Ectodermal cell (in vitro differentiated cells): ENCODE results near the gene FILIP1.
A peak's percentile ranks its signal among the peaks of the same experiment; 100 is the strongest.

Experiments used
- H3K27ac ChIP-seq: 2 replicates; pipeline ENCODE4 v1.7.0; 2013; ENCODE audit warnings: mild to moderate bottlenecking, low read depth, low read length; ENCODE audit not compliant: insufficient read depth, poor library complexity, severe bottlenecking
- H3K27me3 ChIP-seq: 2 replicates; pipeline ENCODE4 v1.7.0; 2013; ENCODE audit warnings: mild to moderate bottlenecking, low read length; ENCODE audit not compliant: insufficient read depth, control insufficient read depth, poor library complexity, severe bottlenecking
- H3K36me3 ChIP-seq: one replicate; pipeline ENCODE4 v1.7.0; 2013; ENCODE audit warnings: low read length; ENCODE audit not compliant: control insufficient read depth, insufficient read depth
- H3K4me1 ChIP-seq: one replicate; pipeline ENCODE4 v1.7.0; 2013; ENCODE audit warnings: low read length; ENCODE audit not compliant: control insufficient read depth, insufficient read depth
- H3K4me3 ChIP-seq: 2 replicates; pipeline ENCODE4 v1.7.0; 2013; ENCODE audit warnings: low read depth, low read length, control low read depth; ENCODE audit not compliant: insufficient read depth
- H3K9me3 ChIP-seq: 2 replicates; pipeline ENCODE4 v1.7.0; 2013; ENCODE audit warnings: mild to moderate bottlenecking, low read length, moderate library complexity; ENCODE audit not compliant: control insufficient read depth
- WGBS, 2 experiments: methylation state at CpG; one replicate each; pipeline ENCODE4 v1.1.7; 2013; ENCODE audit warnings: missing lambda C conversion rate in 2 of 2; 5-methylcytosine and 5-hydroxymethylcytosine counted together

Gene FILIP1

GRCh38 chr6:75391276-75391675, 102.3 kb downstream of the FILIP1 start:
- Histone ChIP-seq H3K4me1 (no peaks in the 10 kb centered on the region), H3K9me3 (no peaks in the 10 kb centered on the region), H3K4me3 (no peak overlapping the region), H3K36me3 (no peaks in the 10 kb centered on the region), H3K27ac (no peak overlapping the region), H3K27me3 (no peaks in the 10 kb centered on the region)
- 86 to 92% methylated on average over 1 of the region's 1 CpG for WGBS, 2 experiments

GRCh38 chr6:75386050-75386770, 107.4 kb downstream of the FILIP1 start:
- H3K27me3 ChIP-seq, result no peaks in the 10 kb centered on the region
- no peak overlapping the region for H3K27ac ChIP-seq
- H3K36me3 ChIP-seq, result no peaks in the 10 kb centered on the region
- 93 to 94% methylated on average over 8 of the region's 8 CpGs for WGBS, 2 experiments
- no peak overlapping the region for H3K4me3 ChIP-seq
- no peaks in the 10 kb centered on the region for H3K9me3 ChIP-seq
- peaks cover 20% of the 10 kb centered on the region for H3K4me1 ChIP-seq

- Histone ChIP-seq H3K9me3 (no peaks in the 10 kb centered on the region), H3K4me3 (no peak overlapping the region), H3K4me1 (peaks cover 20% of the 10 kb centered on the region), H3K27ac (no peak overlapping the region), H3K36me3 (no peaks in the 10 kb centered on the region), H3K27me3 (no peaks in the 10 kb centered on the region)
Measured at GRCh38 chr6:75384116-75384515, 109.5 kb downstream of the FILIP1 start.

- H3K27ac ChIP-seq, result peak overlapping the region; percentile 51
Measured at GRCh38 chr6:75382634-75382900, 111.0 kb downstream of the FILIP1 start.

GRCh38 chr6:75381877-75382633, 111.5 kb downstream of the FILIP1 start:
- Histone ChIP-seq H3K4me1 (peaks cover 25% of the 10 kb centered on the region), H3K27ac (peak overlapping the region; percentile 51), H3K9me3 (no peaks in the 10 kb centered on the region), H3K27me3 (no peaks in the 10 kb centered on the region), H3K36me3 (no peaks in the 10 kb centered on the region), H3K4me3 (no peak overlapping the region)
- WGBS, 2 experiments, result 78 to 84% methylated on average over 2 of the region's 2 CpGs

More at GRCh38 chr6:75382634-75382900, 111.0 kb downstream of the FILIP1 start:
- Histone ChIP-seq H3K4me3 (no peak overlapping the region), H3K27me3 (no peaks in the 10 kb centered on the region), H3K4me1 (peaks cover 22% of the 10 kb centered on the region), H3K9me3 (no peaks in the 10 kb centered on the region), H3K36me3 (no peaks in the 10 kb centered on the region)
- 60 to 80% methylated on average over 1 to 2 of the region's 2 CpGs for WGBS, 2 experiments

GRCh38 chr6:75379536-75379935, 114.1 kb downstream of the FILIP1 start:
- H3K27ac ChIP-seq, result no peak overlapping the region
- H3K9me3 ChIP-seq, result no peaks in the 10 kb centered on the region
- WGBS, 2 experiments, result 92 to 93% methylated on average over 4 of the region's 4 CpGs
- peaks cover 49% of the 10 kb centered on the region for H3K4me1 ChIP-seq
- no peaks in the 10 kb centered on the region for H3K36me3 ChIP-seq
- H3K4me3 ChIP-seq, result no peak overlapping the region
- no peaks in the 10 kb centered on the region for H3K27me3 ChIP-seq

- H3K27ac ChIP-seq, result no peak overlapping the region
- no peaks in the 10 kb centered on the region for H3K9me3 ChIP-seq
- H3K4me3 ChIP-seq, result no peak overlapping the region
- WGBS, 2 experiments, result 38 to 43% methylated on average over 2 of the region's 2 CpGs
- H3K4me1 ChIP-seq, result peaks cover 53% of the 10 kb centered on the region
- no peaks in the 10 kb centered on the region for H3K27me3 ChIP-seq
- H3K36me3 ChIP-seq, result no peaks in the 10 kb centered on the region
Measured at GRCh38 chr6:75378101-75378500, 115.5 kb downstream of the FILIP1 start.

- Histone ChIP-seq H3K36me3 (no peaks in the 10 kb centered on the region), H3K27ac (no peak overlapping the region), H3K27me3 (no peaks in the 10 kb centered on the region), H3K9me3 (no peaks in the 10 kb centered on the region), H3K4me3 (no peak overlapping the region), H3K4me1 (peaks cover 46% of the 10 kb centered on the region)
- WGBS, 2 experiments, result 30 to 33% methylated on average over 2 to 3 of the region's 3 CpGs
Measured at GRCh38 chr6:75377386-75377785, 116.2 kb downstream of the FILIP1 start.

- 56 to 58% methylated on average over 2 of the region's 2 CpGs for WGBS, 2 experiments
- H3K4me1 ChIP-seq, result peaks cover 37% of the 10 kb centered on the region
- H3K27me3 ChIP-seq, result no peaks in the 10 kb centered on the region
- no peaks in the 10 kb centered on the region for H3K36me3 ChIP-seq
- H3K4me3 ChIP-seq, result no peak overlapping the region
- H3K27ac ChIP-seq, result no peak overlapping the region
- no peaks in the 10 kb centered on the region for H3K9me3 ChIP-seq
Measured at GRCh38 chr6:75376347-75377024, 117.1 kb downstream of the FILIP1 start.

GRCh38 chr6:75374961-75375400, 118.6 kb downstream of the FILIP1 start:
- H3K4me1 ChIP-seq, result peaks cover 37% of the 10 kb centered on the region
- H3K9me3 ChIP-seq, result no peaks in the 10 kb centered on the region
- H3K27ac ChIP-seq, result peak overlapping the region; percentile 65
- H3K27me3 ChIP-seq, result no peaks in the 10 kb centered on the region
- no peak overlapping the region for H3K4me3 ChIP-seq
- no peaks in the 10 kb centered on the region for H3K36me3 ChIP-seq
- whole genome bisulfite sequencing, 2 experiments, result 40 to 41% methylated on average over 5 of the region's 5 CpGs
